Measurements from ENCODE around the gene IGFL4.

GRCh38 chr19:46040952-46041500 is at the start of gene IGFL4:
- TF ChIP-seq CTCF (conservative IDR thresholded peaks at IDR 0.05; ENCODE audit: low read depth, low read length) (no peak), EZH2 (IDR thresholded peaks at IDR 0.05; ENCODE audit: low read length, unreplicated experiment) (no peak)
